ENCODE data around the gene SERP2.

Gene SERP2

GRCh38 chr13:44435919-44436510 lies 62.4 kb downstream of the SERP2 start:
- no peak for DNase-seq (ENCODE audit: low read depth)

GRCh38 chr13:44436589-44437337 lies 63.1 kb downstream of the SERP2 start:
- DNase-seq (ENCODE audit: low read depth): peak; percentile 39

GRCh38 chr13:44437356-44438233 lies 64.0 kb downstream of the SERP2 start:
- DNase-seq (ENCODE audit: low read depth): no peak

GRCh38 chr13:44438234-44438579 lies 64.6 kb downstream of the SERP2 start:
- no peak for DNase-seq (ENCODE audit: low read depth)

- DNase-seq (ENCODE audit: low read depth): no peak
Measured at GRCh38 chr13:44439452-44440024, 65.9 kb downstream of the SERP2 start.

- no peak for DNase-seq (ENCODE audit: low read depth)
Measured at GRCh38 chr13:44440046-44440608, 66.5 kb downstream of the SERP2 start.
